HG02798 (cell line): ENCODE measurements around the gene P4HTM.

Experiments used
- ATAC-seq: cut with Tn5 transposase; IDR thresholded peaks from one replicate; pipeline ENCODE4 v1.9.1; 2021; ENCODE audit warnings: mild to moderate bottlenecking; ENCODE audit not compliant: unreplicated experiment, poor library complexity

The P4HTM gene

GRCh38 chr3:49021813-49022687 lies 32.0 kb downstream of the P4HTM start, which contains the start of gene NDUFAF3:
NDUFAF3 (plus strand) TSS chr3:49022121; CDS start chr3:49022145, 24 bp downstream.
- peak; percentile 60 for ATAC-seq

DNA sequence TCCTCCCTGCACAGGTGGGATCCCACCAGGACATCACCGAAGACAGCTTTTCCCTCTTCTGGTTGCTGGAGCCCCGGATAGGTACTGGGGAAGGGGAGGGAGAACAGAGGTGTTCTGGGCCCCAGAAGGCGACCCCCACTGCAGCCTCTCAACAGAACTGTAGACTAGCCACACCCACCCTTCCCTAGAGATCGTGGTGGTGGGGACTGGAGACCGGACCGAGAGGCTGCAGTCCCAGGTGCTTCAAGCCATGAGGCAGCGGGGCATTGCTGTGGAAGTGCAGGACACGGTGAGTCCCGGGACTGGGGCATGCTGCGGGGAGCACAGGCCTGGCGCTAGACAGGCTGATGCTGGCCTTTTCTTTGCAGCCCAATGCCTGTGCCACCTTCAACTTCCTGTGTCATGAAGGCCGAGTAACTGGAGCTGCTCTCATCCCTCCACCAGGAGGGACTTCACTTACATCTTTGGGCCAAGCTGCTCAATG lies 32.7 kb downstream of the P4HTM start:
- ATAC-seq = no peak

DNA sequence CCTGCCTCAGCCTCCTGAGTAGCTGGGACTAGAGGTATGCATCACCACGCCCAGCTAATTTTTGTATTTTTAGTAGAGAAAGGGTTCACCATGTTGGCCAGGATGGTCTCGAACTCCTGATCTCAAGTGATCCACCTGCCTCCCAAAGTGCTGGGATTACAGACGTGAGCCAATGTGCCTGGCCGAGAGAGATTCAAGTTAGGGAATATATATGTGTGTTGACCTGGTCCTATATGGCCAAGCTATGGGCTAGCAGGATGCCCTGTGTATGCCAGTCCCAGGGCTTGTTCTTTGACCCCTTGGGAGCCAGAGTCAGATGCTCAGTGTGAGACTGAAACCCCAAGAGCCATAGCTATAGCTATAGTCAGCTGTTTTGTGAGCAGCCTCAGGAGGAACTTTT lies 33.7 kb downstream of the P4HTM start:
- no peak for ATAC-seq

DNA sequence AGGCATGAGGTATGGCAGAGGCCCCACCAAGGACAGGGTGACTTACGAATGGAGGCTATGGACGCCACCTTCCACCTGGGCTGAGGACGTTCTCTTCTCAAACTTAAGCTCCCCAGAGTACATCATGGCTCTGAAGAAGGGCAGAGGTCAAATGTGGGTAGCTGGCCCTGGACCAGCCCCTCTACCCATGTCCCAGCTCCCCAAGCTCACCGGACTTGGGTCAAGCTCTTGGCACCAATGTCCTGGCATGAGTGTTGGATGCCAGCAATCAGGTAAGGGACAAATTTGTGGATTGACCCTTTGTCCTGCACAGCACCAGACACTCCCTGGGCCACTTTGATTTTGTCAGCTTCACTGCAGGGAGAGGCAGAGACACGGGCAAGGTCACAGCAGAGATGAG lies 34.4 kb downstream of the P4HTM start:
- no peak for ATAC-seq

GRCh38 chr3:49025005-49025792 lies 35.2 kb downstream of the P4HTM start:
- no peak for ATAC-seq

- ATAC-seq = no peak
Measured at GRCh38 chr3:49025793-49026520, 35.9 kb downstream of the P4HTM start.

DNA sequence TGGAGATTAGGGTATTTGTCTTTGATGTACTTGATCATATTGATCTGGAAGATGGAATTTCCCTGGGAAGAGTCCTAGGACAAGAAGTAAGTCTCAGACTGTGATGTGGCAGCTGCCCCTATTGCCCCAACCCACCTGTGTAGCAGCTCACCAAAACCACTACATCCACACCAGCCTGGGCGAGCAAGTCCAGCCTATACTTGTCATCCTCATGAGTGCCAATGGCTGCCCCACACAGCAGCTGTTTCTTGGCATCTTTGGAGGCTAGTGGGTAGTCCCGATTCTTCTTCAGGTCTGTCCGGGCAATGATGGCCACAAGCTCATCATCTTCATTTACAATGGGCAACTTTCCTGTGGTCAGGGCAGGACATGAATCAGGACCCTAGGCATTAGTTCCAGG lies 36.5 kb downstream of the P4HTM start:
- no peak for ATAC-seq

DNA sequence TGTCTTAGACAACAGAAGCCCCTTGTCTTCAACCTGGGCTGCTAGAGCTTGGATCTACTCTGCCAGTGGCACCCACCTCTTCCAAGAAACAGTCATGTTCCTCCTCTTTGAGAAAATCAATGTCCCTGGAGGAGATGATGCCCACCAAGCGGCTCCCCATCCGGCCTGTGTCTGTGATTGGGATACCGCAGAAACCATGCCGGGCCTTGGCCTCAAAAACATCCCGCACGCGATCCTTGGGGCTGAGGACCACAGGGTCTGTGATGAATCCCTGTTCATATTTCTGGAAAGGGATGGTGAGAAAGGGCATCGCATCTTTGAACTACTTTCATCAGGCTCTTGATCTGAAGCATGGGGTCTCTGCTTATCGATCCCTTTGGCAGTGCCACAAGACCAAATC lies 37.6 kb downstream of the P4HTM start:
- no peak for ATAC-seq

GRCh38 chr3:49028298-49028672 lies 38.2 kb downstream of the P4HTM start:
- no peak for ATAC-seq

GRCh38 chr3:49028673-49029562 lies 38.9 kb downstream of the P4HTM start, which contains the start of gene IMPDH2:
IMPDH2 (minus strand) TSS chr3:49029398; CDS start chr3:49029350, 48 bp downstream.
- ATAC-seq = peak; percentile 91

DNA sequence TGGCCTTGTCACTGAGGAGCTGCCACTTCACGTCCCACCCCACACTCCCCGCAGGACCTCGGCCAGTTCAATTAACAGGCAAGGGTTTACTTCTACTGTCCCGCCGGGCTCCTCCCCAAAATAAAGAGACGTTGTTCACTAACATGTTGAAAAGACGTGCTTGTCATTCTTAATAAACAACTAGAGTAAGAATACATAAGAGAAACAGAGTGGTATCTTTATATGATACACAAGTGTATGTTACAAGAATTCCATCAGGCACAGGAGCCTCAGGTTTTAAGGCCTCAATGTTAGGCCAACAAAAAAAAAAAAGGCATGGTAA lies 39.5 kb downstream of the P4HTM start:
- no peak for ATAC-seq

DNA sequence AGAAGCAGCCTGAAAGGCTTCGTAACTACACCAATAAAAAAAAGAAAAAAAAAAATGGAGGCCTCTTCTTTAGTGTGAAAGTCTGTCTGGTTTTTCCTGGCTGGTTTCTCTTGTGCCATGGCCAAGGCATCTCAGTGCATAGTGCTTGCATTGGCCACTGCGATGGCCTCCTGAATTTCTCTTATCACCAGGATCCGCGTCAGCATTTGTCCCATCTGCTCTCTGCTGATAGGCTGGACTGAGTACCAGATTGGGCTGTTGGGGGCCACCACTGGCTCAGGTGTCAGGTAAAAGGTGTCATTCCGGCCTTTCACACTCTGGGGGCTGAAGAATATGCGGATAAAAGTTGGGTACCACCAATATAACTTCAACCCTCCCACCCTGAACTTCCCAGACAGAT lies 40.3 kb downstream of the P4HTM start:
- no peak for ATAC-seq

- ATAC-seq = no peak
Measured at GRCh38 chr3:49032646-49033304, 42.7 kb downstream of the P4HTM start.

GRCh38 chr3:49034650-49035049 lies 44.6 kb downstream of the P4HTM start:
- ATAC-seq = no peak

DNA sequence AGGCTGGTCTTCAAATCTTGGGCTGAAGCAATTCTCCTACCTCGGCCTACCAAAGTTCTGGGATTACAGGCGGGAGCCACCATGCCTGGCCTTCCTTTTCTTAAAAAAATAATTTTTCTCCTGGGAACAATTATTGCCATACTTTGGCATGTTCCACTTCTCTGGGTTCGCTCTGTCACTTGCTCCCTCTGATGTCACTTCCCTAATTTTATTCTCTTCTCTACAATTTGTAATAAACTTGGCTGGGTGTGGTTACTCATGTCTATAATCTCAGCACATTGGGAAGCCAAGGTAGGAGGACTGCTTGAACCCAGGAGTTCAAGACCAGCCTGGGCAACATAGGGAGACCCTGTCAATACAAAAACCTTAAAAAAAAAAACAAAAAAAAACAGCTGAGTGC lies 45.2 kb downstream of the P4HTM start:
- no peak for ATAC-seq

- ATAC-seq = no peak
Measured at GRCh38 chr3:49053543-49053942, 63.5 kb downstream of the P4HTM start.

DNA sequence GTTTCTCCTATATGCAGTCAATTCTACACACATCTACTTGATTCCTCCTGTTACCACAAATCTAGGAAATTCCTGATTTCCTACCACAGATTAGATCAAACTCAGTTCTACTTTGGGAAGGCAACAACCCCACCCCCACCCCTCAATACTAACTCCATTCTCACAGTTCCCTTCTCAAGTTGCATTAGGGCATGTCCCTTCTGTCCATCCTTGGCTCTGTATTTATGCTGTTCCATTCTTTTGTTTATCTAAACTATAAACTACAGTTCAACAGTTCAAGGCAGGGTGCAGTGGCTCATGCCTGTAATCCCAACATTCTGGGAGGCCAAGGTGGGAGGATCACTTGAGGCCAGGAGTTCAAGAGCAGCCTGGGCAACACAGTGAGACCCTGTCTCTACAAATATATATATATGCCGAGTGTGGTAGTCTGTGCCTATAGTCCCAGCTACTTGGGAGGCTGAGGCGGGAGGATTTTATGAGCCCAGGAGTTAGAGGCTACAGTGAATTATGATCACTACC lies 64.4 kb downstream of the P4HTM start:
- ATAC-seq = no peak
